A673 (cell line): ENCODE data around the gene AGR3.

Experiments
- CTCF ChIP-seq: fragments of 300-800, 200-600 bp; sonication (generic); conservative IDR thresholded peaks from 2 replicates; pipeline ENCODE4 v1.5.1; 2017; ENCODE audit warnings: low read depth, mild to moderate bottlenecking, antibody characterized with exemption, low read length, moderate library complexity, mixed read lengths
- EZH2 ChIP-seq: fragments of 200-600 bp; sonication (generic); IDR thresholded peaks from 2 replicates; pipeline ENCODE4 v1.6.1; 2017; ENCODE audit warnings: borderline replicate concordance, low read depth, mild to moderate bottlenecking, mixed read lengths, antibody characterized with exemption, low read length; ENCODE audit not compliant: poor library complexity, severe bottlenecking

DNA sequence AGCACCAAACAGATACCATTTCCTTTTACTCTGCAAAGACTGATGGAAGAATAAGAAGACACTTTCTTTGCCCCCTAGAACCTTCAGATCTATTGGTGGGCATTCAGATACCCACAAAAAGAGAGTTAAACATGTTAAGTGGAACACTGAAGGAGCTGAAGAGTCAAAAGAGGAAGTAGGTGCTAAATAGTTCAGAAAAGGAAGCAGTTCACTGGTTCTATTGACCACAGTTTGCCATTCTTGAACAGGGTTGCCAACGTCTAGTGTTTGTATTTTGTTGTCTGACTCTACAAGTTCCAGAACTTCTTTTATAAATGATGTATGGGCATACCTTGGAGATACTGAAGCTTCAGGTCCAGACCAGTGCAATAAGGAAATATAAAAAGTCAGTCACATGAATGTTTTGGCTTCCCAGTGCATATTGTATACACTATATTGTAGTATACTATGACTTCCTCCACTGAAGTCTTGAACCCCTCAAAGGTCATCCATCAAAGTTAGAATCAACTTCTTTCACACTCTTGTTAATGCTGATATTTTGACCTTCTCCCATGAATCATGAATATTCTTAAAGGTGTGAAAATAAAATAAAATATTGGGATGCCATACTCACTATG, 47.5 kb upstream of the AGR3 start:
- TF ChIP-seq CTCF = no peak
- no peak for TF ChIP-seq EZH2
